Measurements from ENCODE around the gene COQ3. TPM values are rescaled to one million over a fixed set of nuclear protein-coding genes. Genes with fewer than 3 reads are reported as not detected.
A peak's percentile ranks its signal among the peaks of the same experiment; 100 is the strongest.

Gene COQ3
- total RNA-seq, 1 donor from 2014 or later = 16.7 TPM

GRCh38 chr6:99364026-99364425 lies 30.0 kb downstream of the COQ3 start:
- Mint-ChIP-seq H3K36me3 (ENCODE audit: low read depth) (no peaks in the 10 kb centered on the region), H3K27ac (peak overlapping the region; percentile 47), H3K4me1 (ENCODE audit: low read depth) (peaks cover 14% of the 10 kb centered on the region), H3K4me3 (no peak overlapping the region), H3K9me3 (no peaks in the 10 kb centered on the region), H3K27me3 (ENCODE audit: insufficient read depth) (peaks cover 4% of the 10 kb centered on the region)
- DNase-seq (ENCODE audit: low spot score) = no peak
- intact Hi-C loops (cut with micrococcal nuclease) = loop anchor here (2.0 kb wide), 1 partner anchor 33 kb away; no protein-coding TSS in a partner anchor

DNA sequence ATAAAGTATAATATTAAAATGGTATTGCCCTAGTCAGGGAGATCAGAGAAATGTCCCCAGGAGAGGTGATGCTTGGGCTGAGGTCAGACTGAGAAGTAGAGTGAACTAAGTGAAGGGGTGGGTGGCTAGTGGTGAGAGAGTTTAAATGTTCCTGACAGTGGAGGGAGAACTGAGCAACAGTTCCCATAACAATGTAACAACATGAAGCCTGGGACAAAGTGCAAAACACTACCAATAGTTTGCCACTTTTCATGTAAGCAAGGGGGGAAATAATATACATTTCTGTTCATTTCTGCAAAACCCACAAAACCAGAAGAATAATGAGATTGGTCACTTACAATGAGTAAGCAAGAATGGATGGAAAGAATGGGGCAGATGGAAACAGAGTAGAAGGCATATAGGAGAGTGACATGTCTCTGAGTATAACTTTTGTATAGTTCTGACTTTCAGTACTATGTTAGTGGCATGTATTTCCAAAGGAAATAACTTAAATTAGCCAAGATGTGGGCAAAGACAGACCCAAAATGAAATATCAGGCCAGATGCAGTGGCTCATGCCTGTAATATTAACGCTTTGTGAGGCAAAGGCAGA lies 31.2 kb downstream of the COQ3 start:
- H3K4me3 Mint-ChIP-seq = no peak overlapping the region
- no peak for DNase-seq (ENCODE audit: low spot score)
- H3K36me3 Mint-ChIP-seq (ENCODE audit: low read depth) = no peaks in the 10 kb centered on the region
- no peak overlapping the region for H3K27ac Mint-ChIP-seq
- no peaks in the 10 kb centered on the region for H3K9me3 Mint-ChIP-seq
- intact Hi-C loops (cut with micrococcal nuclease) = loop anchor here (2.0 kb wide), 2 partner anchors 32 to 62 kb away; partner anchors contain the start of genes COQ3 and PNISR
- H3K27me3 Mint-ChIP-seq (ENCODE audit: insufficient read depth) = peaks cover 4% of the 10 kb centered on the region
- peaks cover 14% of the 10 kb centered on the region for H3K4me1 Mint-ChIP-seq (ENCODE audit: low read depth)

DNA sequence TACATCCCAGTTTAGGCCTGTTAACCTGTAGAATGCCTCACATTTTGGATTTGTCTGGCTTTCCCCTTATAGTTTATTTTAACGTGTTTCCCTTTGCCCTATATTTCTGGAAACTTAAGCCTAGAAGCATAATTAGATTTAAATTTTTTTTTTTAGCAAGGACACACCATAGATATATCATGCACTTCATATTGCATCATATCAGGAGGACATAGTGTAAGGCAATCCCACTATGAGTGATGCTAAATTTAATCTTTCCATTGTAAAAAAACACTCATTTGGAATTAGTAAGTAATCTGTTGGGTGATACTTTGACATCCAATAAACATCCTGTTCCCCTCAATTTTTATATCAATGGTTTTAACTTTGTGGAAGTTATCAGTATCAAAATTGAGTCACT lies 34.2 kb downstream of the COQ3 start:
- intact Hi-C loops (cut with micrococcal nuclease) = no loop called here
- H3K4me3 Mint-ChIP-seq = no peak overlapping the region
- H3K27ac Mint-ChIP-seq = no peak overlapping the region
- peaks cover 16% of the 10 kb centered on the region for H3K27me3 Mint-ChIP-seq (ENCODE audit: insufficient read depth)
- peaks cover 14% of the 10 kb centered on the region for H3K4me1 Mint-ChIP-seq (ENCODE audit: low read depth)
- DNase-seq (ENCODE audit: low spot score) = no peak
- H3K9me3 Mint-ChIP-seq = no peaks in the 10 kb centered on the region
- no peaks in the 10 kb centered on the region for H3K36me3 Mint-ChIP-seq (ENCODE audit: low read depth)

- H3K27me3 Mint-ChIP-seq (ENCODE audit: insufficient read depth) = peaks cover 35% of the 10 kb centered on the region
- H3K36me3 Mint-ChIP-seq (ENCODE audit: low read depth) = no peaks in the 10 kb centered on the region
- no peak for DNase-seq (ENCODE audit: low spot score)
- no peaks in the 10 kb centered on the region for H3K4me1 Mint-ChIP-seq (ENCODE audit: low read depth)
- H3K27ac Mint-ChIP-seq = no peak overlapping the region
- H3K9me3 Mint-ChIP-seq = no peaks in the 10 kb centered on the region
- no peak overlapping the region for H3K4me3 Mint-ChIP-seq
- intact Hi-C loops (cut with micrococcal nuclease) = no loop called here
These were observed 37.4 kb downstream of the COQ3 start for GRCh38 chr6:99356641-99357040.

- peaks cover 45% of the 10 kb centered on the region for H3K27me3 Mint-ChIP-seq (ENCODE audit: insufficient read depth)
- no peaks in the 10 kb centered on the region for H3K9me3 Mint-ChIP-seq
- H3K4me1 Mint-ChIP-seq (ENCODE audit: low read depth) = peaks cover 4% of the 10 kb centered on the region
- H3K4me3 Mint-ChIP-seq = no peak overlapping the region
- intact Hi-C loops (cut with micrococcal nuclease) = no loop called here
- no peaks in the 10 kb centered on the region for H3K36me3 Mint-ChIP-seq (ENCODE audit: low read depth)
- no peak for DNase-seq (ENCODE audit: low spot score)
- H3K27ac Mint-ChIP-seq = no peak overlapping the region
These were observed 39.0 kb downstream of the COQ3 start for GRCh38 chr6:99354983-99355382.

- intact Hi-C loops (cut with micrococcal nuclease) = no loop called here
- peaks cover 55% of the 10 kb centered on the region for H3K27me3 Mint-ChIP-seq (ENCODE audit: insufficient read depth)
- no peaks in the 10 kb centered on the region for H3K9me3 Mint-ChIP-seq
- no peaks in the 10 kb centered on the region for H3K36me3 Mint-ChIP-seq (ENCODE audit: low read depth)
- no peak for DNase-seq (ENCODE audit: low spot score)
- H3K27ac Mint-ChIP-seq = no peak overlapping the region
- peaks cover 4% of the 10 kb centered on the region for H3K4me1 Mint-ChIP-seq (ENCODE audit: low read depth)
- no peak overlapping the region for H3K4me3 Mint-ChIP-seq
These were observed 40.9 kb downstream of the COQ3 start for GRCh38 chr6:99353126-99353525.

GRCh38 chr6:99350573-99350972 lies 43.4 kb downstream of the COQ3 start:
- H3K9me3 Mint-ChIP-seq = no peaks in the 10 kb centered on the region
- intact Hi-C loops (cut with micrococcal nuclease) = no loop called here
- peaks cover 72% of the 10 kb centered on the region for H3K27me3 Mint-ChIP-seq (ENCODE audit: insufficient read depth)
- H3K4me1 Mint-ChIP-seq (ENCODE audit: low read depth) = peaks cover 4% of the 10 kb centered on the region
- H3K27ac Mint-ChIP-seq = no peak overlapping the region
- no peak overlapping the region for H3K4me3 Mint-ChIP-seq
- no peaks in the 10 kb centered on the region for H3K36me3 Mint-ChIP-seq (ENCODE audit: low read depth)
- no peak for DNase-seq (ENCODE audit: low spot score)

DNA sequence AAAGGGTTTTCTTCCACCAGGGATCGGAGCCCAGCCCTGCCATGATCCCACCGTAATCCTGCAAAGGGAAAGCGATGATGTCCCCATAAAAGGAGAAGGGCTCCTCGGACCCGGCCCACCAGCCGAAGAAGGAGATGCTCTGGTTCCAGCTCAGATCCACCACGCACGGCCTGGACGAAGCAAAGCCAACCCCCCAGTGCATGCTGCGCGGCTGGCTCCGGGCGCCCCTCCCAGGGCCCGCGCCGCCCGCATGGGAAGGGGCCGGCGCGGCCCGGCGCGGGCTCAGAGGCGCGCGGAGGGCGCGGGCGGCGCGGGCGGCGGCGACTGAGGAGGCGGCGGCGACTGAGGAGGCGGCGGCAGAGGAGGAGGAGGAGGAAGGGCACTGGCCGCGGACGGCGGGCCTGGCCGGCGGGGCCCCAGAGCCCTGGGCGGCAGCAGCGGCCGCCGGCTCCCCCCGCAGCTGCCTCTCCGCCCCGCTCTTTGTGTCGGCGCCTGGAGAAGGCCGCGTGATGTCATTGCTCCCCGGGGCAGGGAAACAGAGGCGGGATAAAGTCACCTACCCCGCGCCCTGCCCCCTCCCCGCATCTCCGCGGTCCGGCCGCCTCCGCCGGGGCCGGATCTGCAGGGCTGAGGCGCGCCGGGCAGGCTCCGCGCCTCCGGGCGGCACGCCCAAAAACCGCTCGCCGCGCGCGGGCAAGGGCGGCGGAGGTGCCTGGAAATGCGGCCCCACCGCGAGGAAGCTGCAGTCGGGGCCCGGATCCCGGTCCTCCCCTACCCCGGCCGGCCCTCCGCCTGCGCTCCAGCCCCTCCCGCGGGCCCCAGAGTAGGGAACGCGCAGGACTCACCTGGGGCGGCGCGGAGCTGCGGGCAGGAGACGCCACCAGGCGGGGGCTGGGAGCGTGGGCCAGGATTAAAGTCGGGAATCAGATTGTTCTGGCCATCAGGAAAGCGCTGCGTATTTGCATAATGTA lies 44.5 kb downstream of the COQ3 start, which contains the start of gene FAXC:
Gene FAXC, minus strand, starts transcription at position 504 of the 971 bp plus-strand sequence. Its CDS starts 302 bp downstream, at position 202.
- Mint-ChIP-seq H3K27me3 (ENCODE audit: insufficient read depth) (peaks cover 70% of the 10 kb centered on the region), H3K27ac (no peak within 1 kb of the TSS), H3K36me3 (ENCODE audit: low read depth) (no peaks in the 10 kb centered on the region), H3K9me3 (no peaks in the 10 kb centered on the region), H3K4me3 (peak within 1 kb of the TSS; percentile 37), H3K4me1 (ENCODE audit: low read depth) (peaks cover 4% of the 10 kb centered on the region)
- intact Hi-C loops (cut with micrococcal nuclease) = no loop called here
- DNase-seq (ENCODE audit: low spot score) = peak; percentile 4

- intact Hi-C loops (cut with micrococcal nuclease) = no loop called here
- peak overlapping the region; percentile 33 for H3K4me3 Mint-ChIP-seq
- no peak for DNase-seq (ENCODE audit: low spot score)
- H3K27me3 Mint-ChIP-seq (ENCODE audit: insufficient read depth) = peaks cover 73% of the 10 kb centered on the region
- no peak overlapping the region for H3K27ac Mint-ChIP-seq
- H3K4me1 Mint-ChIP-seq (ENCODE audit: low read depth) = peaks cover 9% of the 10 kb centered on the region
- no peaks in the 10 kb centered on the region for H3K36me3 Mint-ChIP-seq (ENCODE audit: low read depth)
- no peaks in the 10 kb centered on the region for H3K9me3 Mint-ChIP-seq
These were observed 45.5 kb downstream of the COQ3 start for GRCh38 chr6:99348288-99349170.

- H3K27ac Mint-ChIP-seq = no peak overlapping the region
- DNase-seq (ENCODE audit: low spot score) = no peak
- peaks cover 9% of the 10 kb centered on the region for H3K4me1 Mint-ChIP-seq (ENCODE audit: low read depth)
- H3K4me3 Mint-ChIP-seq = no peak overlapping the region
- intact Hi-C loops (cut with micrococcal nuclease) = no loop called here
- peaks cover 70% of the 10 kb centered on the region for H3K27me3 Mint-ChIP-seq (ENCODE audit: insufficient read depth)
- H3K9me3 Mint-ChIP-seq = no peaks in the 10 kb centered on the region
- no peaks in the 10 kb centered on the region for H3K36me3 Mint-ChIP-seq (ENCODE audit: low read depth)
These were observed 46.2 kb downstream of the COQ3 start for GRCh38 chr6:99347804-99348203.

DNA sequence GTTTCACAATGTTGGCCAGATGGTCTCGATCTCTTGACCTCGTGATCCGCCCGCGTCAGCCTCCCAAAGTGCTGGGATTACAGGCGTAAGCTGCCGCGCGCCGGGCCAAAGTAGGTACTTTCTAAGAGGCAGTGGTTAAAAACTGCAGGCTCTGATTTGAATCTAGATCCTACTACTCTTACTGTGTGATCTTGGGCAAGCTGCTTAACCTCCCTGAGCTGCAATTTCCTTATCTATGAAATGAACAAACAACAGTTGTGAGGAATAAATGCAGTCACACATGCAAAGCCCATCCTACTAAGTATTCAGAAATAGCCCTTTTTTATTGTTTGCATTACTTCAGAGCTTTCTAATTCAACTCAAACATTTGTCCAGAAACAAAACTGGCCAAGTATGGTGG lies 47.4 kb downstream of the COQ3 start:
- Mint-ChIP-seq H3K27ac (no peak overlapping the region), H3K9me3 (no peaks in the 10 kb centered on the region), H3K27me3 (ENCODE audit: insufficient read depth) (peaks cover 65% of the 10 kb centered on the region), H3K4me1 (ENCODE audit: low read depth) (peaks cover 9% of the 10 kb centered on the region), H3K4me3 (no peak overlapping the region), H3K36me3 (ENCODE audit: low read depth) (no peaks in the 10 kb centered on the region)
- intact Hi-C loops (cut with micrococcal nuclease) = no loop called here
- no peak for DNase-seq (ENCODE audit: low spot score)

- Mint-ChIP-seq H3K27ac (no peak overlapping the region), H3K9me3 (no peaks in the 10 kb centered on the region), H3K27me3 (ENCODE audit: insufficient read depth) (peaks cover 55% of the 10 kb centered on the region), H3K36me3 (ENCODE audit: low read depth) (no peaks in the 10 kb centered on the region), H3K4me3 (no peak overlapping the region), H3K4me1 (ENCODE audit: low read depth) (peaks cover 7% of the 10 kb centered on the region)
- DNase-seq (ENCODE audit: low spot score) = no peak
- intact Hi-C loops (cut with micrococcal nuclease) = no loop called here
These were observed 48.8 kb downstream of the COQ3 start for GRCh38 chr6:99345164-99345563.

Measured in activated T-helper 1 cell treated with anti-CD3 and anti-CD28 coated beads, Interleukin-12 subunit alpha, Interleukin-12 subunit beta, Interleukin-2, Interleukin-4 antibody, amounts not matched to agents 30 ng/mL and 10 ng/mL and 1 ng/mL, durations not matched to agents 14 hours and 24 hours and 36 hours (primary cell).